KG1 (cell line): ENCODE data around the gene RIOK3.
"Not testable (repeated sequence)": the region's sequence is repeated elsewhere in the genome, so short reads cannot be mapped to it uniquely, and the experiment has no call there.

Source experiments
- DNase-seq: peaks from one replicate; lab custom pipeline; 2025; lab: John Stamatoyannopoulos, UW

RIOK3 gene, protein sequence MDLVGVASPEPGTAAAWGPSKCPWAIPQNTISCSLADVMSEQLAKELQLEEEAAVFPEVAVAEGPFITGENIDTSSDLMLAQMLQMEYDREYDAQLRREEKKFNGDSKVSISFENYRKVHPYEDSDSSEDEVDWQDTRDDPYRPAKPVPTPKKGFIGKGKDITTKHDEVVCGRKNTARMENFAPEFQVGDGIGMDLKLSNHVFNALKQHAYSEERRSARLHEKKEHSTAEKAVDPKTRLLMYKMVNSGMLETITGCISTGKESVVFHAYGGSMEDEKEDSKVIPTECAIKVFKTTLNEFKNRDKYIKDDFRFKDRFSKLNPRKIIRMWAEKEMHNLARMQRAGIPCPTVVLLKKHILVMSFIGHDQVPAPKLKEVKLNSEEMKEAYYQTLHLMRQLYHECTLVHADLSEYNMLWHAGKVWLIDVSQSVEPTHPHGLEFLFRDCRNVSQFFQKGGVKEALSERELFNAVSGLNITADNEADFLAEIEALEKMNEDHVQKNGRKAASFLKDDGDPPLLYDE

DNA sequence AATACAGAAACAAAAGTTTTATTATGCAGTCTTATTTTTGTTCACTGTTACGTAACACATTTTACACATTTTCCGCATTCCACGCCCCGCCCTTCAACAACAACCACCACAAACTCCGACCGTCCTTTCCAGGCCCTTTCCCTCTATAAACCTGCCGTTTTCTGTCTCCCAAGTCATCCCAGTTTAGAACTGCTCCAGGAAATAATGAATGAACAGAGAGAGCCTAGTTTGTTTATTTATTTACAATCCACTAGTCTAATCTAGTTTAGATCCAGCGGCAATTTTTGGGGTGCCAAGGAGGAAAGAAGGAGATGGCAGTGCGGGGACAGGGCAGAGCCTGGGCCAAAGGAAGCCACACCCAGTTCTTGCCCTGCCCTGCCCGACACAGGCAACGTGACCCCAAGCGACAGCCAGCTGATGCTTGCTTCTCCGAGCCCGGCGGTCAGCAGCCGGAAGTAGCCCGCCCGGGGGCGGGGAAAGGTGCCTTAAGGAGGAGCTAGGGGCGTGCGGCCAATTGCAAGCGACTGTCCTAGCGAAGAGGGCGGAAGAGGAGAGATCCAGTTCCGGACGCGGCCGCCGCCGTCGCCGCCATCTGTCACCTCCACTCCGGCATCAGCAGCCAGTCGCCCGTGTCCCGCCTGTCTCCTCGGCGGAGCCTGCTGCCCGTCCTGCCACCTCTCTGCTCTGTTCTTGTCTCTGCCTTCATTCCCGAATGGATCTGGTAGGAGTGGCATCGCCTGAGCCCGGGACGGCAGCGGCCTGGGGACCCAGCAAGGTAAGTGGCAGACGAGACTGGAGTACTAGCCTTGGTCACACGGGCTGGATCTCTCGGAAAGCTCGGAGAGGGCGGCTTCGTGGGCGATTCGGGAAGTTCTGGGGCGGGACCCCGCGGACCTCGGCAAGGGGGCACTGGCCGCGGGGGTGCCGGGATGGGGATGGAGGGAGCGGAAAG is at the start of gene RIOK3:
RIOK3 (plus strand) TSS at position 560 of the 952 bp plus-strand sequence; CDS start at position 713, 153 bp downstream.
- DNase-seq = peak; percentile 86

DNA sequence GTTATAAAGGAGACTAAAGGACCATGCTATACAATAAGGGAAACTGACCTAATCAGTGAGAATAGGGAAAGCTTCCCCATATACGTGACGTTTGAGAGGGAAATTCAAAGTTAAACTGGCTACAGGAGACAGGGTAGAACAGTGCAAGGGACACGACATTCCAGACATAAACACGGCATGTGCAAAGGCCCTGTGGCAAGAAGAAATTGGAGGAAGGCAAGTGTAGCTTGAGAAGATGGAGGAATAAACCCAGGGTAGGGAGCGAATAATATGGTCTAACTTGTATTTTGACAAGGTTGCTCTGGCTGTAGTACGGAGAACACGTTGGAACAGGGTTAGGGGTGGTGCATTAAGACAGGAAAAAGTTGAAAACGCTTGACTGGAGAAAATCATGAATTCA is 49.8 kb upstream of the RIOK3 start:
- no peak for DNase-seq

DNA sequence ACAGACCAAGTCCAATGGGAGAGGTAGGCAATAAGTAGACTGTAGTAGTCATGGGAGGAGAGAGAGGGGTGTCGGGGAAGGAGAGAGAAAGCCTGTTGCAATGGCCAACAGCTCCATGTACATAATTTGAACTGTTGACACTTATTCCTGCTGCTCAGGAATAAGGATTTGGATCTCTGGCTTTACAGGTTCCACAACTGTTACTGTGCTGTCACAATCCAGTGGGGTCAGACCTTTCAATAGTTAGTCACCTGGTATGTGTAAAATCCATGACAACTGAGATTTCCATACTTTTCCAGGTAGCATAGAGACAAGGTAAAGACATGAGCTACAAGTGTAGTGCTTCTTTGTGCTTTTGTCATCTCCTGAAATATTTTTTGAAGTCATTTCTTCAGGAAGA is 47.5 kb upstream of the RIOK3 start:
- DNase-seq = no peak

DNA sequence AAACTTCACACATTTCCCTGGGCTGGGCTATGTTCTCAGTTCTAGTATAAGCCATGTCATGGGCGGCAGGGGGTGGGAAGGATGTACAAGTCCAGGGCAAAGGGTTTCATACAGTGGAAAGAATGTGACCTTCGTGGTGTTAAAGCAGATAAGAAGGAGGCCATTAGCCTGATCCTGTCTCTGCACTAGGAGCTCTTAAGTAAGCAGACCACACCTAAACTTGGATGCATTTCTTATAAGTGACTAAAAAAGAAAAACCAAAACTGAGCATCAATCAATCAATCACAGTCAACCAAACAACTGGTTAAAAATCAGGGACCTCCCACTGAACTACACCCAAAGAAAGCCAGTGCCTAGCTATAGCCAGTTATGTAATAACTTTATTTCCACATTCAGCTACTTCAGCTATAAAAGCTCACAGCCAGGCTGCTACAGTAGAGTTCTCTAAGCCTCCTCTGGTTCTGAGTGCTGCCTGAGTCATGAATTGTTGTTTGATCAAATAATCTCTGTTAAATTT is 46.8 kb upstream of the RIOK3 start:
- no peak for DNase-seq

DNA sequence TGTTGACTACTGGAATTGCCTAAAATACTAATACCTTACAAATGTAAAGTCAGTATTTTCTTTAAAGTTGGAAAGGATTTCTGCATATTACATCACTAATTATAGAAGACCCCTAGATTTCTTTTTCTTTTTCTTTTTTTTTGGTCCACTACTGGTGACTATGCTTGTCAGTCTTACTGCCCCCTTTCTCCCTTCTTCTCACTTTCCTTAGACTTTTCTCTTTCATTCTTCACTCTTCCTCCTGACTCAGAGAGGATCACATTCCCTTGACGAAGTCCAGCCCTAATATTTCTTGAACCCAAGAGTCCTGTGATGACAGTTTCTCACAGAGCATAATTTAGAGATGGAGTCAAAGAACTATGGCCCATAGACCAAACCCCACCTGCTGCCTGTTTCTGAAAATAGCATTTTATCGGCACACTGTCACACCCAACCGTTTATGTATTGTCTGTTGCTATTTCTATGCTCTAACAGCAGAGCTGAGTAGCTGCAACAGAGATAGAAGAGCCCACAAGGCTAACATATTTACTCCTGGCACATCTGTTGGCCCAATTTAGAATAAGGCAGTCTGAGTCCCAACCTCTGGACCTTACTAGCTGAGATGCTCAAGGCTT is 40.6 kb upstream of the RIOK3 start:
- DNase-seq = no peak

DNA sequence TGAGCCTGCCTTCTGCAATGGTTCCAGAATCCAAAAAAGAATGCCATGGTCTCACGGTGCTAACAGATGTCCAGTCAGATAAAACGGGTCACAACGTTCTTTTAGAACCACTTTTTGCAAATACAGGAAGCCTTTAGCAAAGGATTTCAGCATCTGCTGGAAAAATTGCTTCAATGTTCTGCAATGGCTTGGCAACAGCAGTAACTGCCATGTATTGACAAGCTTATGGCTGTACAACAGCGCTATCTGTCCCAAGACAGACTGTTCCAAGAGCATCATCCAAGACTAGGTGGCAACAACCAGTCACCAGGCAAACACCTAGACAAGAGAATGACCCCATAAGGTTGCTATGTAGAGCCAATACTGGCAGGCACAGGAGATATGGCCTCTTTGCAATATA is 37.6 kb upstream of the RIOK3 start:
- DNase-seq = no peak

DNA sequence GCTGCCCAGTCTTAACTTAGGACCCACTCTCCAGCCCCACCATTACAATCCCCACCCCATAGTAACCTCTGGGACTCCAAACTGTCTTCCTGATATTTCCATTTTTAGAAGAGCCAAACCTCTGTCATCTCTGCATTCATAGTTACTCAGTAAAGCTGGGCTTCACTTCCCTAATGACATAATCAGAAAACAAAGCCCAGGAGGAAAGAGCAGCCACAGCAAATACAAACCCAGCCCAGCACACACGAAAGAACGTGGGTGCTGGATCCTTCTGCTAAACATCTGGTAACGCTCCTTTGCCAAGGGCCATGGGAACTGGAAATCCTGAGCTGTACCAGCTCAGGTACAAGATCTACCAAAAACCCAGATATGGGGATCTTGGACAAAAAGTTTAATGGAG is 36.8 kb upstream of the RIOK3 start:
- no peak for DNase-seq

DNA sequence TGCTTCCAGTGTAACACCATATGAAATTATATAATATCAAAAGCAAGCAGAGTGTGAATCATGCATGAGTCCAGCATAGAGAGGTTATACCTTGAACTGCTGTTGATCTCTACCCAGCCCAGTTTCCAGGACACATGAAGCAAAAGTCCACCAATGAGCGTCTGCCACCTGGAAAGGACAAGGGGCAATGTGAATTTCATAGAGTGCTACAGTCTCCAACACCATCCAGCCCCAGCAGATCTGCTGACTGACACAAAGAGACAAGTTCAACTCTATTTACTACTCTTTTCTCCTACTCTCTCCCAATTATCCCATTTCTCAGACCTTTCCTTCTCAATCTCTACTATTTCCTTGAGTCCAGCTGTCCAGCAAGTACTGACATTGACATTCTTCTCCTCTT is 31.8 kb upstream of the RIOK3 start:
- DNase-seq = no peak

DNA sequence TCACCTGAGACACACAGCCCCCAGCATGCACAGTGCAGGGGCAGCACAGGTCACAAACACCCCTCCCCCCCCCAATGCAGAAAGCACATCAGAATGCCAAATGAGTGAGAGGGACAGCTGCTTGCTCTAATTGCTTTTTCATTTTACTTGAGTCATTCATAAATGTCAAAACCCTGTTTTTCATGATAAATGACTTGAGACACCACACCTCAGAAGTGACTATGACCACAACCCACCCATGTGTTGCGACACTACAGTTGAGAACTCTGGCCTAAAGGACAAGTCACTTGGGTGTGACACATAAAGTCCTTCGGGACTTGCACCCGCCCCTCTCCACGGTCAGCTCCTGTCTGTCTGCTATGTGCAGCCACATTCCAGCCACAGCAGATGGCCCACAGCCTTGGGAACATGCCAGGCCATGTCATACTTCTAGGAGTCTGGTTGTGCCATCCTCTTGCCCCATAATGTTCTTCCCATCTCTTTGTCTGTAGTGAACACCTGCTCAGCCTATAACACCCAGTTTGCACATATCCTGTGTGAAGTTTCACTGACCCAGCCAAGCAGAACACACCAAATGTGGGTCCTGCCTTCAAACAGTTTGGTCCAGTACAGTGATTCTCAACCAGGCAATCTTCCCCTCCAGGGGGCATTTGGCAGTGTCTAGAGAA is 30.2 kb upstream of the RIOK3 start:
- DNase-seq = no peak

DNA sequence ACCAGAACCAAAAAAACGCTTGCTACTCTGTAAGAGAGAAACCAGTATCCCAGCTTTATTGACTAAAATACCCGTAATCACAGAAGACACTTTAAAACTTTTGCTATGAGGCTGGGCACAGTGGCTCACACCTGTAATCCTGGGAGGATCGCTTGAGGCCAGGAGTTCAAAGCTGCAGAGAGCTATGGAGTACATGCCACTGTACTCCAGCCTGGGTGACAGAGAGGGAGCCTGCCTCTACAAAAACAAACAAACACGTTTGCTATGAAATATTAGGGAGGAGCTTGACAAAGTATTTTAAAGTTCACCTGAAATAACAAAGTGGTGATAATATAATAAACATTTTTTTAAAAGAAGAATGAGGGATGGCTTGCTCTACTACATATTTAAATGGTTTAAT is 28.5 kb upstream of the RIOK3 start:
- no peak for DNase-seq

DNA sequence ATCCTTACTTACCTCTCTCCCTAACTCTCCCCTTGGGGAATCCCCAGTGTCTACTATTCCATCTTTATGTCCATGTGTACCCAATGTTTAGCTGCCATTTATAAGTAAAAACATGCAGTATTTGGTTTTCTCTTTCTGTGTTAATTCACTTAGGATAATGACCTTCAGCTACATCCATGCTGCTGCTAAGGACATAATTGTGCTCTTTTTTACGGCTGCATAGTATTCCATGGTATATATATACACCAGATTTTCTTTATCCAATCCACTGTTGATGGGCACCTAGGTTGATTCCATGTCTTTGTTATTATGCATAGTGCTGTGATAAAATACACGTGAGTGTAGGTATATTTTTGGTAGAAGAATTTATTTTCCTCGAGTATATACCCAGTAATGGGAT is 24.3 kb upstream of the RIOK3 start:
- no peak for DNase-seq

DNA sequence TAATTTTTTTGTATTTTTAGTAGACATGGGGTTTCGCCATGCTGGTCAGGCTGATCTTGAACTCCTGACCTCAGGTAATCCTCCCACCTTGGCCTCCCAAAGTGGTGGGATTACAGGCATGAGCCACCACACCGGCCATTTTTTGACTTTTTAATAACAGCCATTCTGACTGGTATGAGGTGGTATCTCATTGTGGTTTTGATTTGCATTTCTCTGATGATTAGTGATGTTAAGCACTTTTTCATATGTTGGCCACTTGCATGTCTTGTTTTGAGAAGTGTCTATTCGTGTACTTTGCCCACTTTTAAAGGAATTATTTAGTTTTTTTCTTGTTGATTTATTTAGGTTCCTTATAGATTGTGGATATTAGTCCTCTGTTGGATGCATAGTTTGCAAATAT is 23.5 kb upstream of the RIOK3 start:
- DNase-seq = not testable (repeated sequence)

DNA sequence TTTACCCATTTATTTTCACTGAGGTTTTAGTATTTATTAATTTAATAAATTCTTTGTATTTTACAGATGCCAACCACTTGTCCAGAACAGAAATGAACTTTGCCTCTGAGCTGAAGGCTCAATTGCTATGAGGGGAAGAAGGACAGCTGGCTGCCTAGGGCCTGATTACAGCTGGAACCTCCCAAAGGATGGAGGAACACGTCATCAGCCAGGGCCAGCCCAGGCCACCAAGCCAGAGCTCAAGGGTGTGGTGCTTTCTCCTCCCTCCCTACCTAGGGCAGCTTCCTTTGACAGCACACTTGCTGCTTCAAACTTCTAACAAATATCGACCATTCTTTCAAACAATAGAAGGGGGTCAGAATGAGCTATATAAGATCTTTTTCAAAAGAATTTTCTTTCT is 19.7 kb upstream of the RIOK3 start:
- no peak for DNase-seq

DNA sequence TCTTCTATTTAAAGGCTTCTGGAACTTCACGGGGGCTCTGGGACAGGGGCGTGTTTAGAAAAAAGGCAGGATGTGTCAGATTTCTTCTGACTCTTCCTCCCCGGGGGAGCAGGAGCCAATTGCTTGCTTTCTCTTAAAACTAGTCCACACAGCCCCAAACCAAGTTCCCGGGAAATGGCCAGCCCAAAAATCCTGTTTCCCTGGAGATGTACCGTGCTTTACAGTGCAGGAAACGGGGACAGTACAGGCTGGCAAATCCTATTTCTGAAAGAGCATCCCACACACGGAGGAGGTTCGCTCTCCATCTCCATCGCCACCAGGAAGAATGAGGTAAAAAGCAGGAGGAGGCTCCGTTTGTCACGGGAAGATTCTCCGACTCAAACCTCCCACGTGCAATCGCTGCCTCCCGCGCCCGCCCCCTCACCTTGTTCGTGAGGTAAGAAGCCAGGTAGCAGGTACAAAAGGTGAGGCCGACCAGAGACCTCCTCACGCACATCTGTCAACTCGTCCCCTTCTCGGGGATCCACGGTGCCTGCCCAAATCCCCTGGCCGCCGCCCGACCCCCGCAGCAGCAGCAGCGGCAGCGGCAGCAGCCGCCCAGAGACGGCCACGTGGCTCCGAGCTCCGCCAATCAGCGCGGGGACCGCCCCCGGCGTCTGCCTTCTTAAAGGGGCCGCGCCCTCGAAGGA is 15.6 kb upstream of the RIOK3 start:
- peak; percentile 28 for DNase-seq

DNA sequence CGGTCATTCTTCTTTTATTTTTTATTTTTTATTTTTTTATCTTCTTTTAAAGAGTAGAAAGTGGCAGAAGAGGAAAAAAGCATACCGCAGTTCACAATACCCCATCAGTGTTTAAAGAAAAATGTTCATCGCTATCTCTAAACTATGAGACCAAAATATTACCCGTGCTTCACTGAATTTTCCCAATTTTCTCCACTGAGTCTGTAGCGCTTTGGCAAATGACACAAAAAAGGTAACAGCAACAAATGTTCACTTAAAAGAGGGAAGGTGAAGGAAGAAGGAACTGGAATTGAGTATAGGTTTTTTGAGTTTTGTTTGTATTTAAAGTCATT is 15.1 kb upstream of the RIOK3 start:
- DNase-seq = no peak

DNA sequence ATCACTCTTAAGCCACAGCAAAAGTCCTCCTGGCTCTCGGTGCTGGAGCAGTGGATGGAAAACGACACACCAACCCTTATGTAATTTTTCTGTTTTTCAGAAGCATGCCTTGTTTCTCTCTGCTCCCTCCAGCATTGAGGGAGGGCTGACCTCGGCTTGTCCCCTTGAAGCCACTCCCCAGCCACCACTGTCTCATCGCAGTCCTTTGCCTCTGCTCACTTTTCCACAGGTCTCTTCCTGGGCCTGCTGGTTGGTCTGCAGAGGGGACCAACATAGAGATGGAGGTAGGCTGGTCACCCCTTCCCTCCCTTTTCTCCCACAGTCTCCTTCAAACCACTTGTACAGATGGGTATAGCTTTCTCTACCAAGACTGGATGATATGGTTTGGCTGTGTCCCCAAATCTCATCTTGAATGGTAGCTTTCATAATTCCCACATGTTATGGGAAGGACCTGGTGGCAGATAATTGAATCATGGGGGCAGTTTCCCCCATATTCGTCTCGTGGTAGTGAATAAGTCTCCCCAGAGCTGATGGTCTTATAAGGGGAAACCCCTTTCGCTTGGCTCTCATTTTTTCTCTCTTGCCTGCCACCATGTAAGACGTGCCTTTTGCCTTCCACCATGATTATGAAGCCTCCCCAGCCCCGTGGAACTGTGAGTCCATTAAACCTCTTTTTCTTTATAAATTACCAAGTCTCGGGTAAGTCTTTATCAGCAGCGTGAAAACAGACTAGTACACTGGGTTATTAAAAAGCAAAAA is 14.3 kb upstream of the RIOK3 start:
- no peak for DNase-seq

DNA sequence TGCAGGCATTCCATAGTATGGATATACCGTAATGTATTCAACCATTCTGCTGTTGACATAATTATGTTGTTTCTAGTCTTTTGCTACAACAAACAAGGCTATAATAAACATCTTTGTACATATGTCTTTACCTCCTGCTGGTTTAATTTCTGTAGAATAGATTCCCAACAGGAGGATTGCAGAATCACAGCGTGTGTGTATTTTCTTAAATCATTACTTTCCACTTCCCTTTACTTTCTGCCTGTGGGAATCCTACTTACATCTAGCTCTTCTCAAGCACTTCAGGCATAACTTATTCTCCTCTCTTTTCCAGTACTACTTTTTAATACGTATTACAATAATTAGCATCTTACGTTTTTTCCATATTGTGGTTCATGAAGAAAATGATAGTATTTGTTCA is 13.0 kb upstream of the RIOK3 start:
- no peak for DNase-seq

DNA sequence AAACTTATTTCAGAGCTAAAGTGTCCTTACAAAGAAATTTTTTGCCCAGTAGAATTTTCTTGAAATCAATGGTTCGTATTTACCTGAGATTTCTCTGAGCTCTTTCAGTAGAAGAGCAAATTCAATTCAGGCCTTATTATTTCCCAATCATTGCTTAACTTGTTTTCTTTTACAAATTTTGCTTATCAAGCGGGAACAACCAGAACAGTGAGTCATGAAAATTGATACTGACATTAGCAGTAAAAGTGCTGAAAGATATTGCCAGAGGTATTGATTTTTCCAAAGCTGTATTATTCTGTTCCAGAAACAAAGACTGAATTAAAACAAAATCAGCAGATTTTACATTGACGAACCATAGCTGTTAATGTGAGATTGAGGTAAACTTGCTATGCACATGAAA is 10.1 kb upstream of the RIOK3 start:
- DNase-seq = no peak

DNA sequence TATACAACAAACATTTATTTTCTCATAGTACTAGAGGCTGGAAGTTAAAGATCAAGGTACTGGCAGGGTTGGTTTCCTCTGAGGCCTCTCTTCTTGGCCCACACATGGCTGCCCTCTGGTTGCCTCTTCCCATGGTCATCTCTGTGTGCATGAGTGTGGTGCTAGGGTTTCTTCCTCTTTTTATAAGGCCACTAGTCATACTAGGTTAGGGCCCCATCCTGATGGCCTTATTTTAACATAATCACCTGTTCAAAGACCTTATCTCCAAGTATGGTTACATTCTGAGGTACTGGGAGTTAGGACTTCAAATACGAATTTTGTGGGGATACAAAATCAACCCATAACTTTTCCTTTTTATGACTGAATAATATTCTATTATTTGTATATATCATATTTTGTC is 4.8 kb upstream of the RIOK3 start:
- DNase-seq = no peak

DNA sequence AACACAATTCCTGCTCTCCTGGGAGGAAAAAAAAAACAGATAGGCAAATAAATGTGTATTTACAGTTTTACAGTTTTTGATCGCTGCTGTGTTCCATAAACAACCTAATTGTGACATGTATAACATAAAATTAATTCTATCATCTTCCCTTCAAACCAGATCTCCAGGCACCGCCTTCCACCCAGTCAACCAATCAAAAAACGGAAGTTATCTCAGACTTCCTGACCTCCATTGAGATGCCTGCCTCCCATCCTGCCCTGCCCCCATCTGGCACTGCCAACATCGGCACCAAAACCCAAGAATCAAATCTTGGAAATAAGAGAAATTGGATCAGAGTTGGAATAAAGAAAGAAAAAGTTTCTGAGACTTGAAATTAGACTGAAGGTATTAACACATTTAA is 3.1 kb upstream of the RIOK3 start:
- DNase-seq = no peak
